CD4-positive, alpha-beta T cell treated with Interleukin-15 for 4 hours (primary cell): ENCODE results near the gene CENPV.

Experiments
- DNase-seq: peaks from one replicate; pipeline ENCODE4 v3.0.0-alpha.2; 2020; ENCODE audit warnings: low spot score

The CENPV gene

GRCh38 chr17:16361874-16362273, 8.6 kb upstream of the CENPV start:
- no peak for DNase-seq

DNA sequence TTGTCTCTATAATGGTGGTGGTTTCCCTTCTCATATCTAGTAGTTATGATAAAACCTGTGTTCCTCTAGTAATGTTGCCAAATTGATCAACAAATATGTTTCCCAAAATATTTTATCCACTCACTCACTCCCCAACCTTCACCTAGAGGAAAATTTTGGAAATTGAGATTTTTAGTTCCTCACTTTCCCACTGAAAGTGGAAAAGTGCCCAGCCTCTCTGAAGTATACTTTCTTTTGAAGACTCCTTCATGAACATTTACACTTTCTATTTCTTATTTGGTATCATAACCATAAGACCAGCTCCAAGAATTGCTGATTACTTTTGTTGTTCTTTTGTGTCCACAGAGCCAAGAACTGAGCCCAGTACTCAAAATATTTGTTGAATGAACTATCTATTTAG, 5.1 kb upstream of the CENPV start:
- no peak for DNase-seq

GRCh38 chr17:16354585-16354984, 1.3 kb upstream of the CENPV start:
- DNase-seq = no peak

DNA sequence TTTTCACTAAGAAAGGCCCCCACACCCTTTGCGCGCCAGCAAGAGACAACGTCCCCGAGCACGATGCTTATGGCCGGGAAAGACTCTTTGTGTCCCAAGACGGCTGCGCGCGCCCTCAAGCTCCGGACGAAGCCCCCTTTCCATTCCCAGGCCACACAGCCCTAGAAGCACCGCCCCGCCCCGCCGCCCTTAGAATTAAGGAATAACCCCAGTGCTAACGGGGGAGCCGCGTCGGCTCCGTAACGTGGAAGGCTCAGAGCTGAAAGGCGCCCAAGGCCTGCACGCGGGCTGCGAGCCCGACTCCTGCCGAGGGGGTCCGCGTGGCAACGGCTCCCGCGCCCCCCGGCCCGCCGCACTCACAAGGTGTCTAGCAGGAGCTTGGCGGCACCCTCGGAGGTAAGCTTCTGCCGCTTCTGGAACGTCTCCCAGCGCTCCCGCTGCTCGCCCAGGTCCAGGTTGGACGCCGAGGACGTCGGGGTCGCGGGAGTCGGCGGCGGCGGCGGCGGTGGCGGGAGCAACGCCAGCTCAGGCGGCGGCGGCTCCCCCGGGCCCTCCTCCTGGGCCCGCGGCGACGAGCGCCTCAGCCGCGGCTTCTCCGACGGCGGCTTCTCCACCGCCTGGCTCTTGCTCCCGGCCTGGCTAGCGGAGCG, 477 bp downstream of the CENPV start:
- DNase-seq = no peak

DNA sequence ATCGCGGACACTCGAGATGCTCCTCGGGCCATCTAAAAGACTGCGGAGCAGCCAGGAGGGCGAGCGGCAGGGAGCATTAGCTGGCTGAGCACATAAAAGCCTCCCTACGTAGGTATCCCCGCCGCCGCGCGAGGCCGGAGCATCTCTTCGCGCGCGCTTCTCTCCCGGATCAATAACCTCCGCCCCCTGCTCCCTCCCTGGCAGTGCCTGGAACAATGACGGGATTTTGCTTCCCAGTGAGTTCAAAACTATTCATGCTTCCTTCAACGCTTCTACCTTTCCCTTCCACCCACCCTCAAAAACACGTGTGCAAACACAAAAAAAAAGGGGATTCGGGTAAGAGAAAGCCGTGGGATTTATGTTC, 984 bp downstream of the CENPV start:
- no peak for DNase-seq

DNA sequence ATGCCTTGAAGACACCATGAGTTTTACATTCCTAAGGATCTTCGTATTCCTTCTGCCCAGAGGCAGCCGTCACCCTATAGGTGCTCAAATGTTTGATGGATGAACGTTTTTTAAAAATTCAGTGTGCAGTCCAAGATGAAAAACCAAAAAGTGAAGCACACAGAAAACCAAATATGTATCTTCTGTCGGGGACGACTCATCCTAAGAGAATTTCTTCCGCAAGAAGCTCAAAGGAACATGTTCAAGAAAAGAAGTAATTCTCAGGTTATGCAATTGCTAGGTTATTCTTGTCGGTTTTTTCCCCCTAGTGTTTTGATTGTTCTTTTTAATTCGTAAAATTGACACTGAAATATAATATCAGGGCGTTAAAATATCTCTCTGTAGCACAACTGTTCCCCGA, 1.4 kb downstream of the CENPV start:
- DNase-seq = no peak

GRCh38 chr17:16349431-16349830, 3.8 kb downstream of the CENPV start:
- DNase-seq = no peak

DNA sequence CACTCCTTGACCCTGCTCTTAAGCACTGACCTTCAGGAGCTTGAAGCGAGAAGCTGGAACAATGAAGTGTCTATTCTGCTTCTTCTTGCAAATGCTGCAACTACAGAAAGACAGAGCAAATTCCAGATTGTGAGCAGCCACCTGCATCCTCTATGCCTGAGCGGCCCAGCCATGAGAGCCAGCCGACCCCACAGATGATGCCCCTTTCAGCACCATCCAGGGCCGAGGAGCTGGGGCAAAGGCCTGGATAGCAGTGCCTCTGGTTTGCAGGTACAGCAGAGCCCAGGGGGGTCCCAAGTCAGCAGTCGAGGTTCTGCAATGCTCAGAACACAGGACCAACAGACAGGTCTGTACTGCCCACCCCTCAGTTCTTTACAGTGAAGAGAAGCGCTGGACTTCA, 4.7 kb downstream of the CENPV start:
- no peak for DNase-seq

DNA sequence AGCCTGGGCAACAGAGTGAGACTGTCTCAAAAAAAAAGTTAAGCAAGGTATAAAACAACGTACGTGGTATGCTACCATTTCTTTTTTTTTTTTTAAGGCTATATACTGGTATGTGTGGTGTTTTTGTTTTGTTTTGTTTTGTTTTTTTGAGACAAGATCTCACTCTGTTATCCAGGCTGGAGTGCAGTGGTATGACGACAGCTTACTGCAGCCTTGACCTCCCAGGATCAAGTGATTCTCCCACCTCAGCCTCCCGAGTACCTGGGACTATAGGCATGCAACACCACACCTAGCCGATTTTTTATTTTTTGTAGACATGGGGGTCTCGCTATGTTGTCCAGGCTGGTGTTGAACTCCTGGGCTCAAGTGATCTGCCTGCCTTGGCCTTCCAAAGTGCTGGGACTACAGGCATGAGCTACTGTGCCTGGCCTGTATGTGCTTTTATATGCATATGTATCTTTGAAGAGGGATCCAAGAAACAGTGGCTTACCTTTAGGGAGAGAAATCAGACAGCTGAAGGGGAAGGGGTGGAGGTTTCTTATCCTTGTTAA, 6.5 kb downstream of the CENPV start:
- DNase-seq = no peak

DNA sequence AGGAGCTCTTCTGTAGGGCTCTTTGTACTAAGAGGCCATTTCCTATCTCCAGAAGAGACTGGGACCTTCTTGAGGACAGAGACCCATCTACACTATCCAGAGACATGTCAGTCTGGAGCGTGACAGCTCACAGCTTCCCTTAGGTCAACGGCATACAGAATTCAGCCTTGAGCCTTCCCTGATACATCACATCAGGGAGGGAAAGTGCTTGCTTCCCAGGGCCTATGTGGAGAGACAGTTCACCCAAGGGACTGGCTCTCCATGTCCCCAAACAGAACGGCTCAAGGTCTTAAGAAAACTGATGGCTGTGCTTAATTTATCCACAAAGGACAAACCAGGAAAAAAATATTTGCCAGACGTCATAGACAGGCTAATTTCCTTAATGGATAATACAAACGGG, 7.7 kb downstream of the CENPV start:
- no peak for DNase-seq

GRCh38 chr17:16343569-16343968, 9.7 kb downstream of the CENPV start:
- DNase-seq = no peak

DNA sequence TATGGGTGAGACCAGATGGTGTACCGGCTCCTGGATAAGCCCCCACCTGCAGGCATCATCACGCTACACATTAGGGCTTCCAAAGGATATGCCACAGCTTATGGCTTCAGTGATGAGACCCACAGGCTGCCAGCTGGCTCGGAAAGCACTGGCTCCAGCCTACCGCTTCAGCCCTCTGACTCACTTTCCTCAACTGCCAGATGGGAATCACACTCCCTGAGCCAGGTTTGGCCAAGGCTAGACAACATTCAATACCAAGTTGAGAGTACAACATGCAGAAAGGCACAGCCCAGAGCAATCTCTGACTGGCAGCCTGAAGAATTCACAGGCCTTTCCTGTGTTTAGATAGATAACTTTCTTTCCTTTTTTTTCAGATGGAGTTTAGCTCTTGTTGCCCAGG, 10.3 kb downstream of the CENPV start:
- DNase-seq = no peak

GRCh38 chr17:16339959-16340358, 13.3 kb downstream of the CENPV start:
- DNase-seq = no peak

GRCh38 chr17:16339402-16339801, 13.9 kb downstream of the CENPV start:
- no peak for DNase-seq

- no peak for DNase-seq
These were observed 14.9 kb downstream of the CENPV start for GRCh38 chr17:16338391-16338790.

- no peak for DNase-seq
These were observed 23.6 kb downstream of the CENPV start for GRCh38 chr17:16329519-16330271.

DNA sequence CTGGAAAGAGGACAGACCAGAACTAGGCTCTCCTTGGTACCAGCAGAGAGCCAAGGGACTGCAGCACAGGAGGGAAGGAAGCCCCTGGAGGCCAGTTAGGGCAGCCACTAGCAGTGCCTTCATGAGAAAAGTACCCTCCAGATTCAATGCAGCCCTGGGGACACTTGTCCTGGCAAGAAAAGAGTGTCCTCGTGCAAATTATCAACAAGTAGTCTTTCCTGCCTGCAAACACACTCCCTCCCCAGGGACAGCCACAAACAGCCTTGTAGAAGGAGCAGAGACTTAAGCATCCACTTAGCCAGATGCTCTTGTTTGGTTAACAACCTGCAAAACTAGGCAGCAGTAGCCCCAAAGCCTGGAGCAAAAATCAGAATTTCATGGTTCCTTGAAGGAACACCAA, 24.3 kb downstream of the CENPV start:
- no peak for DNase-seq

- no peak for DNase-seq
These were observed 26.3 kb downstream of the CENPV start for GRCh38 chr17:16327018-16327417.

DNA sequence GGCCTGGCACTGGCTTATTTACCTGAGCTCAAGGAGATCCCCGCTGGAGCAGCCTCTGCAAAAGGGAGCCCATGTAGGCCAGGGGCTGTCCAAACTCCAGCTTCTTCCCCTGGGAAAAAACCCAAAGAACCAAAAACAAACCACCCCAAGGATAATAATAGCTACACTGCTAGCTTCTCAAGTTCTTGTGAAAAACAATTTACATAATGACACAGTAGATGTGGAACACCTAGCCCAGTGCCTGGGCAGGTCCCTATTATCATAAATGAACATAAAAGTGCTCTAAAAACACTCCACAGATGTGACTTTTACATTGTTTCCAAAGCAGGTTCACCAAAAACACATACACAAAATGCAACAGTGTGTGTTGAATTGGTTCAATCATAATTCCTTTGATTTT, 27.3 kb downstream of the CENPV start:
- DNase-seq = no peak

- DNase-seq = no peak
These were observed 30.6 kb downstream of the CENPV start for GRCh38 chr17:16322636-16323035.

DNA sequence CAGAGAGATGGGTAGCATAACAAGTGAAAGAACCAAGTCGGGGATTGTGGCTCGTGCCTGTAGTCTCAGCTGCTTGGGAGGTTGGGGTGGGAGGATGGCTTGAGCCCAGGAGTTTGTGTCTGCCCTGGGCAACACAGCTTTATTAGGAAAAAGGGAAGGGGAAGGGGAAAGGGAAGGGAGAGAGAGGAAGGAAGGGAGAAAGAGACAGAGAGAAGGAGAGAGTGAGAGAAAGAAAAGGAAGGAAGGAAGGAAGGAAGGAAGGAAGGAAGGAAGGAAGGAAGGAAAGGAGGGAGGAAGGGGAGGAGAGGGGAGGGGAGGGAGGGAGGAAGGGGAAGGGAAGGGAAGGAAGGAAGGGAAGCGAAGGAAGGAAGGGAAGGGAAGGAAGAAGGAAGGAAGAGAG, 33.3 kb downstream of the CENPV start:
- DNase-seq = no peak

GRCh38 chr17:16314859-16315258, 38.4 kb downstream of the CENPV start:
- DNase-seq = no peak

GRCh38 chr17:16314189-16314588, 39.1 kb downstream of the CENPV start:
- no peak for DNase-seq
